HG03432 (cell line): ENCODE measurements around the gene MMP15.
A peak's percentile ranks its signal among the peaks of the same experiment; 100 is the strongest.

ENCODE experiments used
- ATAC-seq: cut with Tn5 transposase; IDR thresholded peaks from one replicate; pipeline ENCODE4 v1.9.1; 2021; ENCODE audit warnings: mild to moderate bottlenecking, moderate library complexity; ENCODE audit not compliant: unreplicated experiment

MMP15 gene

GRCh38 chr16:58018803-58019202, 6.8 kb upstream of the MMP15 start:
- ATAC-seq = no peak

- ATAC-seq = no peak
Observed at GRCh38 chr16:58019866-58020538, 5.6 kb upstream of the MMP15 start.

- ATAC-seq = no peak
Observed at GRCh38 chr16:58020628-58021521, 4.7 kb upstream of the MMP15 start.

GRCh38 chr16:58021661-58022551, 3.6 kb upstream of the MMP15 start:
- no peak for ATAC-seq

GRCh38 chr16:58022601-58023371, 2.8 kb upstream of the MMP15 start:
- no peak for ATAC-seq

- ATAC-seq = no peak
Observed at GRCh38 chr16:58024486-58025350, 836 bp upstream of the MMP15 start.

- peak; percentile 16 for ATAC-seq
Observed at GRCh38 chr16:58026139-58026704, 668 bp downstream of the MMP15 start.

GRCh38 chr16:58026705-58027160, 1.2 kb downstream of the MMP15 start:
- no peak for ATAC-seq

- no peak for ATAC-seq
Observed at GRCh38 chr16:58027161-58027915, 1.8 kb downstream of the MMP15 start.

- no peak for ATAC-seq
Observed at GRCh38 chr16:58027916-58028455, 2.4 kb downstream of the MMP15 start.

GRCh38 chr16:58028541-58029070, 3.1 kb downstream of the MMP15 start:
- ATAC-seq = no peak

- ATAC-seq = no peak
Observed at GRCh38 chr16:58029410-58029809, 3.9 kb downstream of the MMP15 start.

GRCh38 chr16:58030136-58030840, 4.7 kb downstream of the MMP15 start:
- no peak for ATAC-seq

GRCh38 chr16:58031016-58031800, 5.7 kb downstream of the MMP15 start:
- ATAC-seq = no peak

GRCh38 chr16:58032710-58033293, 7.2 kb downstream of the MMP15 start:
- ATAC-seq = no peak

- ATAC-seq = no peak
Observed at GRCh38 chr16:58034128-58034685, 8.7 kb downstream of the MMP15 start.
